Measurements from ENCODE around the gene KLHL29.

The KLHL29 gene

DNA sequence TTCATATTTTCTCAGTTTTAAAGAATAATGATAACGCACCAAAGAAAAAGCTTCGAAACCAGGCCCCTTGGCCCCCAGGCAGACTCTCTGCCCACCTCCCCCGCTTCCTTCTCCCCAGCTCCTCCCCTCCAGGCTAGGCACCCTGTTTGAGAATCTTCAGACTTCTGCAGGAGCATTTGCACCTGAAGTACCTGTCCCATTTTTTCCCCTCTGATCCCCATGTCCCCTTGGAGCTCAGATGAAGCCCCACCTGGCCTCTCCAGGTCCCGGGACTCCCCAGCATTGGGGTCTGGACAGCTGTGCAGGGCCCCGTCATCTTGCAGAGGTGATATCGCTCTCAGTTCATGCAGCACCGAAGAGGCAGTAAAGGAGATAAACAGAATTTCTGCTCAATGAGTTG lies 35.5 kb upstream of the KLHL29 start:
- Histone ChIP-seq H3K79me2 (ENCODE audit: insufficient read depth, low read length) (no peaks in the 10 kb centered on the region), H3K4me3 (ENCODE audit: low read length, poor library complexity, severe bottlenecking) (no peak overlapping the region), H4K20me1 (ENCODE audit: insufficient read depth, low read length, poor library complexity, severe bottlenecking) (no peaks in the 10 kb centered on the region), H3K9me3 (ENCODE audit: insufficient read depth, low read depth, low read length) (no peaks in the 10 kb centered on the region), H2AFZ (ENCODE audit: low read length) (no peak overlapping the region), H3K27me3 (ENCODE audit: insufficient read depth, low read length, poor library complexity, severe bottlenecking) (no peaks in the 10 kb centered on the region), H3K9ac (ENCODE audit: low read depth, low read length, poor library complexity, severe bottlenecking) (no peak overlapping the region), H3K4me2 (ENCODE audit: low read depth, low read length, poor library complexity, severe bottlenecking) (no peak overlapping the region), H3K4me1 (ENCODE audit: insufficient read depth, low read length, poor library complexity, severe bottlenecking) (no peaks in the 10 kb centered on the region), H3K36me3 (ENCODE audit: insufficient read depth, low read length) (no peaks in the 10 kb centered on the region), H3F3A (ENCODE audit: low read depth) (no peaks in the 10 kb centered on the region), H3K9me2 (replicated peaks; ENCODE audit: low read depth, low read length) (no peaks in the 10 kb centered on the region)
- TF ChIP-seq EZH2phosphoT487 (IDR thresholded peaks at IDR 0.05; ENCODE audit: borderline replicate concordance) = no peak

DNA sequence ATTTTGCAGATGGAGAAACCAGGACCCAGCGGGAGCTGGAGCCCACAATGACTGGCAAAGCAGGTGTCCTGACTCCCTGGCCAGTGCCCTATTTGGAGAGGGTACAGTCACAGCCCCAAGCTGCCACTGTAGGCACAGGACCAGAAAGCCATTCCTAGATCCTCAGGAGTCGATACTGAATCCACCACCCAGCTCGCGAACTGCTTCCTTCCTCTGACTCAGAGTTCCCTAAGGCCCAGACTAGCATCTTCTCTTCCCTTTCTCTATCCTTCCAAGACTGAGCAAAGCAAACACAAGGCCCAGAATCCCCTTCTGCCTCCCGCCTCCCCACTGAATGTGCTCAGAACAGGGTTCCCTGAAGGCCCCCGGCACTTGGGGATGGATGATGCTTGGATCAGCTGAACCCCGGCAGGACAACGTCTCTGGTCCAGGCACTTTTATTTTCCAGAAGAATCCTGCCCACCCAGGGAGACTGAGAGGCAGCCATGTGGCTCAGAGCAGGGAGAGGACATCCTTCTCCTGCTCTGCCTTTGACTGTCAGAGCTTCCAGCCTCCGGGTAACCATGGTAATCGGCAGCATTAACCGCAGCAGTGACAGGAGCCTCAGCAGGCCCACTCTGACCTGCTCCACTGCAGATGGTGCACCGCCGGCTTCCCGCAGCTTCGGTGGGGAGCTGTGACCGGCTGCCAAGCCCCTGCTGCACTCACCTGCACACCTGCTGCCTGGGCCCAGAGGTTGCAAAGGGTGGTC lies 34.8 kb upstream of the KLHL29 start:
- H3K4me1 ChIP-seq (ENCODE audit: insufficient read depth, low read length, poor library complexity, severe bottlenecking) = no peaks in the 10 kb centered on the region
- H3K9me2 ChIP-seq (replicated peaks; ENCODE audit: low read depth, low read length) = no peaks in the 10 kb centered on the region
- TF ChIP-seq EZH2phosphoT487 (IDR thresholded peaks at IDR 0.05; ENCODE audit: borderline replicate concordance) = no peak
- TF ChIP-seq, protein P1, sequence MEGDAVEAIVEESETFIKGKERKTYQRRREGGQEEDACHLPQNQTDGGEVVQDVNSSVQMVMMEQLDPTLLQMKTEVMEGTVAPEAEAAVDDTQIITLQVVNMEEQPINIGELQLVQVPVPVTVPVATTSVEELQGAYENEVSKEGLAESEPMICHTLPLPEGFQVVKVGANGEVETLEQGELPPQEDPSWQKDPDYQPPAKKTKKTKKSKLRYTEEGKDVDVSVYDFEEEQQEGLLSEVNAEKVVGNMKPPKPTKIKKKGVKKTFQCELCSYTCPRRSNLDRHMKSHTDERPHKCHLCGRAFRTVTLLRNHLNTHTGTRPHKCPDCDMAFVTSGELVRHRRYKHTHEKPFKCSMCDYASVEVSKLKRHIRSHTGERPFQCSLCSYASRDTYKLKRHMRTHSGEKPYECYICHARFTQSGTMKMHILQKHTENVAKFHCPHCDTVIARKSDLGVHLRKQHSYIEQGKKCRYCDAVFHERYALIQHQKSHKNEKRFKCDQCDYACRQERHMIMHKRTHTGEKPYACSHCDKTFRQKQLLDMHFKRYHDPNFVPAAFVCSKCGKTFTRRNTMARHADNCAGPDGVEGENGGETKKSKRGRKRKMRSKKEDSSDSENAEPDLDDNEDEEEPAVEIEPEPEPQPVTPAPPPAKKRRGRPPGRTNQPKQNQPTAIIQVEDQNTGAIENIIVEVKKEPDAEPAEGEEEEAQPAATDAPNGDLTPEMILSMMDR (conservative IDR thresholded peaks at IDR 0.05; ENCODE audit: low read length) = no peak
- no peak overlapping the region for H3K9ac ChIP-seq (ENCODE audit: low read depth, low read length, poor library complexity, severe bottlenecking)
- H4K20me1 ChIP-seq (ENCODE audit: insufficient read depth, low read length, poor library complexity, severe bottlenecking) = no peaks in the 10 kb centered on the region
- H3K27me3 ChIP-seq (ENCODE audit: insufficient read depth, low read length, poor library complexity, severe bottlenecking) = no peaks in the 10 kb centered on the region
- H3K36me3 ChIP-seq (ENCODE audit: insufficient read depth, low read length) = no peaks in the 10 kb centered on the region
- no peaks in the 10 kb centered on the region for H3K79me2 ChIP-seq (ENCODE audit: insufficient read depth, low read length)
- no peak overlapping the region for H3K4me3 ChIP-seq (ENCODE audit: low read length, poor library complexity, severe bottlenecking)
- no peak overlapping the region for H2AFZ ChIP-seq (ENCODE audit: low read length)
- H3K9me3 ChIP-seq (ENCODE audit: insufficient read depth, low read depth, low read length) = no peaks in the 10 kb centered on the region
- H3K4me2 ChIP-seq (ENCODE audit: low read depth, low read length, poor library complexity, severe bottlenecking) = no peak overlapping the region
- H3F3A ChIP-seq (ENCODE audit: low read depth) = no peaks in the 10 kb centered on the region

DNA sequence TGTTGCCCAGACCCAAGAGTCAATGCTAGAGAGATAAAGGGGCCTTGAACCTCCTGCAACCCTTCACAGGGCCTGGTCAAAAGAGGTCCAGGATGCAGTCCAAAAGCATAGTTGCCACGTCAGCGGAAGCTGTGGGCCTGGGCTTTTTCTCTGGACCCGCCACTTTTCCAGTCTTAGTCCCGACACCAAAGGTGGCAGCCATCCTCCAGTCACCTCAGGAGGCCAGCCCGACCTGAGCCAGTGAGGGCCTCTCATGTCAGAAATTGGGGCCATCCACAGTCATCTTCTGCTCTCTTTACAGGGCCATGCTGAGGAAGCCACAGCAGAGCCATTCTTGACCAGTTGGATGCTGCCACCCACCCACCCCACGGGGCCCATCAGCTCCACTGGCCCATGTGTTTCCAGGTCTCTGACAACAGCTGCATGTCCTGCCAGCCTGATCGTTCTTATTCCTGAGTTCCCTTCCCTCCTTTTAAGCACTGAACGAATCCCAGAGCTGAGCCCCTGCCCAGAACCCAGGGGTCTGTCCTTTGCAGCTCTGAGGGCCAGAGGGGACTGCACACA lies 34.1 kb upstream of the KLHL29 start:
- Histone ChIP-seq H3F3A (ENCODE audit: low read depth) (no peaks in the 10 kb centered on the region), H3K9ac (ENCODE audit: low read depth, low read length, poor library complexity, severe bottlenecking) (no peak overlapping the region), H2AFZ (ENCODE audit: low read length) (no peak overlapping the region), H4K20me1 (ENCODE audit: insufficient read depth, low read length, poor library complexity, severe bottlenecking) (no peaks in the 10 kb centered on the region), H3K9me3 (ENCODE audit: insufficient read depth, low read depth, low read length) (no peaks in the 10 kb centered on the region), H3K4me1 (ENCODE audit: insufficient read depth, low read length, poor library complexity, severe bottlenecking) (no peaks in the 10 kb centered on the region), H3K36me3 (ENCODE audit: insufficient read depth, low read length) (no peaks in the 10 kb centered on the region), H3K4me3 (ENCODE audit: low read length, poor library complexity, severe bottlenecking) (no peak overlapping the region), H3K79me2 (ENCODE audit: insufficient read depth, low read length) (no peaks in the 10 kb centered on the region), H3K4me2 (ENCODE audit: low read depth, low read length, poor library complexity, severe bottlenecking) (no peak overlapping the region), H3K9me2 (replicated peaks; ENCODE audit: low read depth, low read length) (no peaks in the 10 kb centered on the region), H3K27me3 (ENCODE audit: insufficient read depth, low read length, poor library complexity, severe bottlenecking) (no peaks in the 10 kb centered on the region)
- no peak for TF ChIP-seq EZH2phosphoT487 (IDR thresholded peaks at IDR 0.05; ENCODE audit: borderline replicate concordance)
- TF ChIP-seq, protein P1 (conservative IDR thresholded peaks at IDR 0.05; ENCODE audit: low read length) = no peak

Measured in Loucy (cell line).